HG02571 (cell line): ENCODE measurements around the gene LRIG1.

Experiments
- ATAC-seq: cut with Tn5 transposase; IDR thresholded peaks from one replicate; pipeline ENCODE4 v1.9.1; 2021; ENCODE audit warnings: mild to moderate bottlenecking, moderate library complexity; ENCODE audit not compliant: unreplicated experiment

Gene LRIG1

GRCh38 chr3:66473181-66473580 lies 27.6 kb downstream of the LRIG1 start:
- ATAC-seq = no peak

DNA sequence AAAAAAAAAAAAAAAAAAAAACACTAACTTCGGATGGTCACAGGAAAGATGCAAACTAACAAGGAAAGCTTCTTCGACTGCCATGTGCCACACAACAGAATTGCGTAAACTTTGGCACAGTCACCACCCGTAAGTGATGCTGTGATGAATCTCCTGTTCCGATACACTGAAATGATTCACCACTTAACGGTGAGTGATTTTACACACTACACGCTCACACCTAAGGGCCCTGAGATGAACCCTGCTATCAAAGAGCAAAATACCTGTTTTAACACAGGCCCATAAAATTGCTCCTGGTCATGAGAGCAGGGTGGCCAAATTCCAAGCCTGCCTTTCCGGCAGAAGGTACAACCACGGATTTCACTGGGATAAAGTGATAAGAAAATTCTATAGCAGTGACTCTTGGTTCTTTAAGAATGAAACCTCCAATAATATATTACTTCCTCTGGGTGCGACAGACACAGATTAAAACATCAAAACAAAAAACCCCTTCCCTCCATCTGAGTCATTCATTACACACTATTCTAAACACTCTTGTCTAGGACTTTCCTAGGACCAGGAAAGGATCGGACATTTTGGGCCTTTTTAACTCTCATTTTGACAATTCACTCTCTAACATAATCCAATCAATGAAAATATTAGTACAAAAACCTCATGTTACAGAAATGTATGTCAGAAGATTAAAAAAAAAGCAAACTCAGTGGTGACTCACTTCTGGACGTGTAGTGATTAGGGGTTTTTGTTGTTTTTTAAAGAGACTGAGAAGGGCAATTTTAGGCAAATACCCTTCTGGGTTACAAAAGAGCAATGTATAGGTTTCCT lies 28.3 kb downstream of the LRIG1 start:
- peak; percentile 69 for ATAC-seq

GRCh38 chr3:66470956-66471686 lies 29.7 kb downstream of the LRIG1 start:
- ATAC-seq = no peak

DNA sequence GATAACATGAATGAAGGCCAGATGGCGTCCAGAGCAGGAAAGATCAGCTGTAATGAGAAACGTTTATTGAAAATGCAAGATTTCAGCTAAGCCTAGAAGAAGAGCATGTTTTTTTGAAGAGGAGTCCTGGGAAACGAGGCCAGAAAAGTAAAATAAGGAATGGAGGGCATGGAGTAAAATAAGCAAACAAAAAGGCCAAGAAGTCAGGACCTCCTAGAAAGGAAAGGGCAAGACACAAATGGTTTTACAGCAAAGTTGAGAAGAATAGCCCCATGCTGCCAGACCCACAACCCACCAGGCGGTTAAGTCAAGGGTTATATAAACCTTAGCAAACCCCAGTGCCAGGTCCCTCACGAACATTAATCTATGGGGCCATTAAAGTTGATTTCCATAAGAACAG lies 30.5 kb downstream of the LRIG1 start:
- ATAC-seq = no peak

DNA sequence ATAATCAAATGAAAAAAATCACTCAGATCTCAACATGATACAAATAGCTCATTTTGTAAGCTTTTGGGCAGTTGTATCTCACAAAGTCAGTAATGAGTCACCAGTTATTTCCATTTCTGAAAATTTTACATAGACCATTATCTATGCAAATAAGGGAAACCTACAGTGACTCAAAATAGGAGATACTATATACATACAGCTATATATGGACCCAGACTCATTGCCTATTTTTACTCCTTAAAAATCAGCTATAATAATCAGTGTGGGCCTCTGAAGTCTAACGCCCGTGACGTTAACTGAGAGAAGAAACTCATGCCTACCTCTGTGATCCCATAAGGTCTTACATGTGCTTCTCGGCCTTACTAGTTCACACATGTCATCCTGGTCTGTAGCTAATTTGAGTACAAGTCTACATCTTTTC lies 31.6 kb downstream of the LRIG1 start:
- ATAC-seq = peak; percentile 59

DNA sequence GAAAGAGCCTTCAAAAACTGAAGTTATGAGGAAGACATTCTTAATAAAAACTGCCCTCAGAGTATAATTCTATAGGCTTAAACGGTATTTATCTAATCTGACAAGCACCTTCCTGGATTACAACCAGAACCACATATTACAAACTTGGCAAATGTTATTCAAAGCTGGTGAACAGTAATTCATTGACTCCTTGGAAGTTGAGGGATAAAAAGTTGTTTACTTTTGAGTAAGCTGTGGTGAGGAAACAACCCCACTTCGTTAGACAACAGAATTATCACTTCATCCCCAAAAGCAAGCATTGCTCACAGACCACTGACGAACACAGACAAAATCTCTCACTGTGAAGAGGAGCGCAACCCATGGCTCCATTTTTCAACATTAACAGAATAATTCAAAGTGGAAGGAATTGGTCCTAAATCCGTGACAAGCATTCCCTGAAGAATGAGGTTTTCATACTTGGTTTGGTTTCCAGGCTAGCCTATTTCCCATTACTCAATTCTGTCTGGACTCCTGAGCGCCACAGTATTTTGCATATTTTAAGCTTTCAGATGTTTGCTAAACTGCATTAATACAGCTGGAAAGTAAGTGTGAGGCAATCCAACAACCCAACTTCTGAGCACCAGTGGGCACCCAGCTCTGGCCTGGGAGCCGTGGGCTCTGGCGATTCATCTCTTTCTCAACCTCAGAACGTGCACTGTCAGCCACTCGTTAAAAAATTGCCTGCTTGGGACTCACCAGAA lies 32.7 kb downstream of the LRIG1 start:
- no peak for ATAC-seq

- no peak for ATAC-seq
Measured at GRCh38 chr3:66466606-66467270, 34.1 kb downstream of the LRIG1 start.

DNA sequence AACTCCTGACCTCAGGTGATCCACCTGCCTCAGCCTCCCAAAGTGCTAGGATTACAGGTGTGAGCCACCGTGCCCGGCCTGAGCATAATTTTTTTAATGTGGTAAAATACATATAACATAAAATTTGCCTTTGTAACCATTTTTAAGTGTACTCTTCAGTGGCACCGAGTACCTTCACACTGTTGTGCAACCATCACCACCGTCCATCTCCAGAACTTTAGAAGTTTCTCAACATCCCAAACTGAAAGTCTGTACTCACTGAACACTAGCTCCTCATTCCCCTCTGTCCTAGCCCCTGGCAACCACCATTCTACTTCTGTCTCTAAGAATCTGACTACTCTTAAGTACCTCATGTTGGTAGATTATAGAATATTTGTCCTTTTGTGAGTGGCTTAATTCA lies 35.2 kb downstream of the LRIG1 start:
- no peak for ATAC-seq

GRCh38 chr3:66465034-66465433 lies 35.8 kb downstream of the LRIG1 start:
- no peak for ATAC-seq

- no peak for ATAC-seq
Measured at GRCh38 chr3:66464512-66464894, 36.3 kb downstream of the LRIG1 start.

GRCh38 chr3:66463730-66464511 lies 36.9 kb downstream of the LRIG1 start:
- ATAC-seq = no peak

GRCh38 chr3:66463054-66463631 lies 37.7 kb downstream of the LRIG1 start:
- ATAC-seq = no peak

DNA sequence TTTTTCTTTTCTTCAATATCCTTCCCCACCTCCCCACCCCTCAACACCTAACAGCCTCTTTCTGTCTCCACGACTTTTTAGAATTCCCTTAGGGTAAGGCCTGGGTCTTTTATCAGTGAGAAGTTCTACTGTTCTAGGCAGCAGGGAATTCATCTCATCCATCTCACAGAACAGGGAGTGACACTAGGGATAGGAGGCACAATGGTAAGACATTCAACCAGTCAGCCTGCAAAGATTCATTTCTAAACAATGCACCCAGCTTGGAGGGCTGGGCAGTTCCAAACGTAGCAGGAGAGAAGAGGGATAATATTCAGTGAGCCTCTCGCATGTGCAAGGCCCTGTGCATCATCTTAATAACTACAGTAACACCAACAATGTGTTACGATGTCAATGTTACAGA lies 43.6 kb downstream of the LRIG1 start:
- no peak for ATAC-seq

GRCh38 chr3:66456711-66457173 lies 44.1 kb downstream of the LRIG1 start:
- no peak for ATAC-seq

- ATAC-seq = no peak
Measured at GRCh38 chr3:66454464-66454859, 46.4 kb downstream of the LRIG1 start.

- ATAC-seq = no peak
Measured at GRCh38 chr3:66453651-66454463, 47.0 kb downstream of the LRIG1 start.

DNA sequence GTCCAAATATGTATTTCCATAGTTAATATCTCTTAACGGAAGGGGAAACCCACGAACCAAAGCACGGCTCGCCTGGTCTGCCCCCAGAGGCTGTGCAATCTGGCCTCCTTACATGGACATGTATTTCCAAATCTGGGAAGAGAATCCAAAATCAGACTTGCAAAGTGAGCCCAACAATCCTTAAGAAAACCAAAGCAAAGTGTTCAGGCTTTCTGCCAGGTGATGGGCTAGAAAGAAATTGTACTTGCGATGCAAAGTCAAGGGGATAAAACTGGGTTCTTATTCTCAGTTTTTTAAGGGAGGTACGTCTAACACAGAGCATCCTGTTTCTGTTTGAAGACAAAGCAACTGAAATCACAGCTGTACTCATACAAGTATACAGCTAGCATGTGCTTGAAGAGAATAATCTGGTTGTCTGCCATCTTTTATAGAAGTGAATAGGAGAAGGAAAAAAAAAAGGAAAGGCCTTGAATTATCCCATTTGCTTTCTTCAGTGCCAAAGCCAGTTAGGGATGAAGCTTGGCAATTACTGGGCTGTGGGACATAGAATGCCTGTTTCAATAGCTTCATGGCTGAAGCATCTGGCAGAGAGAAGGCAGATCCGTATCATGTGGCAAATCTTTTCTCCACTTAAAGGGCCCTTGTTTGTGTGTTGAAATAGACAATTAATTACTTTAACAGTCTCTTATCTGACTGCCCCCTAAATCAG lies 48.4 kb downstream of the LRIG1 start:
- ATAC-seq = no peak

DNA sequence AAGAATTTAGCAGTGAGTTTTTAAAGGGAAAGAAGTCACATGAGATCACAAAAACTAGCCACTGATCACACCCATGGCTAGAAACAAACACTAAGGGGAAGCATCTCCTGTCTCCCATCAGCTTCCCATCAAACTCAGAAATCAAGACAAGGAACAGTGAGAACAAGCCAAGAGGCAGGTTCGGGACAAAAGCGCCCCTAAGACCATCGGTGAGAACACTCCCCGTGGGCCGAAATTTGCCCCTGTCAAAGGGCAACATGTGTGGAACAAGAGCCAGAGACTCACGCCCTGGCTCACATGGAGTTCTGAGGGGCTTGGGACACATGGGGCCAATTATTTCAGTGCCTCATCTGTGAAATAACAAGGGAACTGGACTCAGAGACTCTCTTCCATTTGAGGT lies 49.1 kb downstream of the LRIG1 start:
- ATAC-seq = no peak
